ENCODE results near the gene CRACDL.
"Not testable (repeated sequence)": the region's sequence is repeated elsewhere in the genome, so short reads cannot be mapped to it uniquely, and the experiment has no call there.

Gene CRACDL

GRCh38 chr2:98753801-98754200 lies 182.2 kb downstream of the CRACDL start:
- no peak overlapping the region for H3K4me3 ChIP-seq (ENCODE audit: insufficient read depth, low read length, poor library complexity, severe bottlenecking)
- H2AFZ ChIP-seq (ENCODE audit: low read depth, low read length, severe bottlenecking), result no peak overlapping the region
- H3K9me3 ChIP-seq (ENCODE audit: insufficient read depth, low read length), result no peaks in the 10 kb centered on the region
- H3K4me2 ChIP-seq (ENCODE audit: low read depth, low read length, poor library complexity, severe bottlenecking), result no peak overlapping the region
- H3K36me3 ChIP-seq (ENCODE audit: low read length), result no peaks in the 10 kb centered on the region
- peaks cover 6% of the 10 kb centered on the region for H3F3A ChIP-seq (ENCODE audit: insufficient read depth)
- no peaks in the 10 kb centered on the region for H3K79me2 ChIP-seq (ENCODE audit: insufficient read depth, low read length)
- no peaks in the 10 kb centered on the region for H4K20me1 ChIP-seq (ENCODE audit: low read depth, low read length)
- no peak overlapping the region for H3K9ac ChIP-seq (ENCODE audit: low read length)
- no peak for TF ChIP-seq CTCF (IDR thresholded peaks at IDR 0.05; ENCODE audit: insufficient read depth, low read length, poor library complexity, severe bottlenecking)
- TF ChIP-seq EZH2phosphoT487 (conservative IDR thresholded peaks at IDR 0.05; ENCODE audit: low read length), result no peak
- no peak overlapping the region for H3K27ac ChIP-seq (ENCODE audit: low read depth, low read length)
- no peaks in the 10 kb centered on the region for H3K27me3 ChIP-seq (ENCODE audit: low read length)
- no peaks in the 10 kb centered on the region for H3K9me2 ChIP-seq (replicated peaks; ENCODE audit: insufficient read depth, low read length)

- H3K27ac ChIP-seq (ENCODE audit: low read depth, low read length); H3K9me2 ChIP-seq (replicated peaks; ENCODE audit: insufficient read depth, low read length); H3K4me2 ChIP-seq (ENCODE audit: low read depth, low read length, poor library complexity, severe bottlenecking); H2AFZ ChIP-seq (ENCODE audit: low read depth, low read length, severe bottlenecking); H3K36me3 ChIP-seq (ENCODE audit: low read length); H3F3A ChIP-seq (ENCODE audit: insufficient read depth); H3K9me3 ChIP-seq (ENCODE audit: insufficient read depth, low read length); H3K27me3 ChIP-seq (ENCODE audit: low read length); H4K20me1 ChIP-seq (ENCODE audit: low read depth, low read length); H3K4me3 ChIP-seq (ENCODE audit: insufficient read depth, low read length, poor library complexity, severe bottlenecking); H3K9ac ChIP-seq (ENCODE audit: low read length); H3K79me2 ChIP-seq (ENCODE audit: insufficient read depth, low read length): not testable (repeated sequence)
Observed at GRCh38 chr2:98752711-98753110, 183.3 kb downstream of the CRACDL start.

GRCh38 chr2:98751748-98752147 lies 184.3 kb downstream of the CRACDL start:
- H3K27ac ChIP-seq (ENCODE audit: low read depth, low read length), result no peak overlapping the region
- no peaks in the 10 kb centered on the region for H3F3A ChIP-seq (ENCODE audit: insufficient read depth)
- no peaks in the 10 kb centered on the region for H3K27me3 ChIP-seq (ENCODE audit: low read length)
- H3K4me3 ChIP-seq (ENCODE audit: insufficient read depth, low read length, poor library complexity, severe bottlenecking), result no peak overlapping the region
- no peaks in the 10 kb centered on the region for H3K36me3 ChIP-seq (ENCODE audit: low read length)
- no peak overlapping the region for H3K4me2 ChIP-seq (ENCODE audit: low read depth, low read length, poor library complexity, severe bottlenecking)
- H3K9me2 ChIP-seq (replicated peaks; ENCODE audit: insufficient read depth, low read length), result no peaks in the 10 kb centered on the region
- H4K20me1 ChIP-seq (ENCODE audit: low read depth, low read length), result no peaks in the 10 kb centered on the region
- H3K9ac ChIP-seq (ENCODE audit: low read length), result no peak overlapping the region
- TF ChIP-seq EZH2phosphoT487 (conservative IDR thresholded peaks at IDR 0.05; ENCODE audit: low read length), result no peak
- no peak for TF ChIP-seq CTCF (IDR thresholded peaks at IDR 0.05; ENCODE audit: insufficient read depth, low read length, poor library complexity, severe bottlenecking)
- H3K79me2 ChIP-seq (ENCODE audit: insufficient read depth, low read length), result no peaks in the 10 kb centered on the region
- H2AFZ ChIP-seq (ENCODE audit: low read depth, low read length, severe bottlenecking), result no peak overlapping the region
- no peaks in the 10 kb centered on the region for H3K9me3 ChIP-seq (ENCODE audit: insufficient read depth, low read length)

GRCh38 chr2:98750593-98751282 lies 185.3 kb downstream of the CRACDL start:
- Histone ChIP-seq H2AFZ (ENCODE audit: low read depth, low read length, severe bottlenecking) (no peak overlapping the region), H3K9me2 (replicated peaks; ENCODE audit: insufficient read depth, low read length) (no peaks in the 10 kb centered on the region), H3K36me3 (ENCODE audit: low read length) (no peaks in the 10 kb centered on the region), H3K27me3 (ENCODE audit: low read length) (no peaks in the 10 kb centered on the region), H3K4me2 (ENCODE audit: low read depth, low read length, poor library complexity, severe bottlenecking) (no peak overlapping the region), H4K20me1 (ENCODE audit: low read depth, low read length) (no peaks in the 10 kb centered on the region), H3F3A (ENCODE audit: insufficient read depth) (no peaks in the 10 kb centered on the region), H3K4me3 (ENCODE audit: insufficient read depth, low read length, poor library complexity, severe bottlenecking) (no peak overlapping the region), H3K79me2 (ENCODE audit: insufficient read depth, low read length) (no peaks in the 10 kb centered on the region), H3K9me3 (ENCODE audit: insufficient read depth, low read length) (no peaks in the 10 kb centered on the region), H3K27ac (ENCODE audit: low read depth, low read length) (no peak overlapping the region), H3K9ac (ENCODE audit: low read length) (no peak overlapping the region)
- no peak for TF ChIP-seq EZH2phosphoT487 (conservative IDR thresholded peaks at IDR 0.05; ENCODE audit: low read length)
- no peak for TF ChIP-seq CTCF (IDR thresholded peaks at IDR 0.05; ENCODE audit: insufficient read depth, low read length, poor library complexity, severe bottlenecking)
